ENCODE measurements around the gene ADAD1. TPM values are rescaled to one million over a fixed set of nuclear protein-coding genes. Genes with fewer than 3 reads are reported as not detected.

Gene ADAD1
- total RNA-seq, 2 donors from 2014 or later: not detected

DNA sequence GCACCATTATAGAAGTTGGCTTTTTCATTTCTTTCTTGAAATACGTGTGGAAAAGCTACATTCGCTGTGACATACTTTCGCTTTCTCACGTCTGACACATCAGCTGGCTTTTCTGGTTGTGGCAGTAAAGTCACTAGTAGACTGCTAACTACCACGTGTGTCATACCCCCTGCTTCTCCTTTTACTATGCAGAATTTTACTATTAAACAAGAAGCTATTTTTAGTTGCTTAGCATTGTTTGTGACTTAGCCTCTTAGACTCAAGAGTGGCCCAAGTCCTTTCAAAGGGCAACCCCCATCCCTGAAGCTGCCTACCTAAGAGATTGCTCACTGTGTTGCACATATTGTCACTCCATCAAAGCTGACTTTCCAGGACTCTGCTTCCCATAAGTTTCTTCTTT lies 79.8 kb downstream of the ADAD1 start:
- H3K27ac Mint-ChIP-seq: no peak overlapping the region
- no peaks in the 10 kb centered on the region for H3K9me3 ChIP-seq (ENCODE audit: control insufficient read depth, low read length)
- no peak overlapping the region for H3K4me3 ChIP-seq (ENCODE audit: low read length)
- H3K36me3 Mint-ChIP-seq (ENCODE audit: low read depth): no peaks in the 10 kb centered on the region
- no peaks in the 10 kb centered on the region for H3K27me3 ChIP-seq (ENCODE audit: control insufficient read depth, insufficient read depth, low read length, poor library complexity, severe bottlenecking)
- peaks cover 5% of the 10 kb centered on the region for H3K9me3 Mint-ChIP-seq
- H3K36me3 ChIP-seq (ENCODE audit: control insufficient read depth, insufficient read depth, low read length): no peaks in the 10 kb centered on the region
- peak; percentile 52 for DNase-seq
- H3K27me3 Mint-ChIP-seq (ENCODE audit: insufficient read depth): no peaks in the 10 kb centered on the region
- H3K4me1 Mint-ChIP-seq: peaks cover 22% of the 10 kb centered on the region
- no peak overlapping the region for H3K4me3 Mint-ChIP-seq
- H3K4me1 ChIP-seq (ENCODE audit: control insufficient read depth, insufficient read depth, low read length): peaks cover 2% of the 10 kb centered on the region
- H3K9ac ChIP-seq (ENCODE audit: extremely low read depth, low read length, poor library complexity, severe bottlenecking): no peak overlapping the region
- 53 to 59% methylated on average over 4 to 5 of the region's 5 CpGs for WGBS, 2 experiments (ENCODE audit: insufficient coverage in 1 of 2, insufficient read length in 1 of 2)
- no peak overlapping the region for H3K27ac ChIP-seq (ENCODE audit: low read depth, low read length)
- TF ChIP-seq CTCF (conservative IDR thresholded peaks at IDR 0.05): no peak

- 100% methylated on average over 1 of the region's 1 CpG for WGBS, 2 experiments (ENCODE audit: insufficient coverage in 1 of 2, insufficient read length in 1 of 2)
- Mint-ChIP-seq H3K27ac (no peak overlapping the region), H3K36me3 (ENCODE audit: low read depth) (peaks cover 4% of the 10 kb centered on the region), H3K4me3 (no peak overlapping the region), H3K27me3 (ENCODE audit: insufficient read depth) (no peaks in the 10 kb centered on the region), H3K4me1 (no peaks in the 10 kb centered on the region), H3K9me3 (peaks cover 38% of the 10 kb centered on the region)
- no peak overlapping the region for H3K4me3 ChIP-seq (ENCODE audit: low read length)
- peaks cover 36% of the 10 kb centered on the region for H3K9me3 ChIP-seq (ENCODE audit: control insufficient read depth, low read length)
- no peak overlapping the region for H3K9ac ChIP-seq (ENCODE audit: extremely low read depth, low read length, poor library complexity, severe bottlenecking)
- no peaks in the 10 kb centered on the region for H3K36me3 ChIP-seq (ENCODE audit: control insufficient read depth, insufficient read depth, low read length)
- no peak for TF ChIP-seq CTCF (conservative IDR thresholded peaks at IDR 0.05)
- H3K27ac ChIP-seq (ENCODE audit: low read depth, low read length): no peak overlapping the region
- H3K27me3 ChIP-seq (ENCODE audit: control insufficient read depth, insufficient read depth, low read length, poor library complexity, severe bottlenecking): no peaks in the 10 kb centered on the region
- peaks cover 4% of the 10 kb centered on the region for H3K4me1 ChIP-seq (ENCODE audit: control insufficient read depth, insufficient read depth, low read length)
- no peak for DNase-seq
These were observed 90.6 kb downstream of the ADAD1 start for GRCh38 chr4:122469457-122469856.

DNA sequence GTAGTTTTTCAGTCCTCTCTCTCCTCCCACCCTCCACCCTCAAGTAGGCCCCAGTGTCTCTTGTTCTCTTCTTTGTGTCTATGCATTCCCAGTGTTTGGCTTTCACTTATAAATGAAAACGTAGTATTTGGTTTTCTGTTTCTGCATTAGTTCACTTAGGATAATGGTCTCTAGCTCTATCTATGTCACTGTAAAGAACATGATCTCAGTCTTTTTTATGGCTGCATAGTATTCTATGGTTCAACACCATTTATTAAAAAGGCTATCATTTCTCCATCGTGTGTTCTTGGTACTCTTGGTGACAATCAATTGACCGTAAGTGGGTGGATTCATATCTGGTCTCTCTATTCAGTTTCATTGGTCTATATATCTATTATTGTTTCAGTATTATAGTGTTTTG lies 96.4 kb downstream of the ADAD1 start:
- Histone ChIP-seq H3K4me1 (ENCODE audit: control insufficient read depth, insufficient read depth, low read length) (no peaks in the 10 kb centered on the region), H3K27me3 (ENCODE audit: control insufficient read depth, insufficient read depth, low read length, poor library complexity, severe bottlenecking) (no peaks in the 10 kb centered on the region), H3K9ac (ENCODE audit: extremely low read depth, low read length, poor library complexity, severe bottlenecking) (no peak overlapping the region), H3K4me3 (ENCODE audit: low read length) (no peak overlapping the region), H3K36me3 (ENCODE audit: control insufficient read depth, insufficient read depth, low read length) (no peaks in the 10 kb centered on the region), H3K9me3 (ENCODE audit: control insufficient read depth, low read length) (peaks cover 3% of the 10 kb centered on the region), H3K27ac (ENCODE audit: low read depth, low read length) (no peak overlapping the region)
- Mint-ChIP-seq H3K4me1 (peaks cover 3% of the 10 kb centered on the region), H3K27me3 (ENCODE audit: insufficient read depth) (no peaks in the 10 kb centered on the region), H3K9me3 (peaks cover under 1% of the 10 kb centered on the region), H3K27ac (no peak overlapping the region), H3K4me3 (no peak overlapping the region), H3K36me3 (ENCODE audit: low read depth) (no peaks in the 10 kb centered on the region)
- WGBS, 2 experiments (ENCODE audit: insufficient coverage in 1 of 2, insufficient read length in 1 of 2): 93% methylated on average over 3 of the region's 3 CpGs; no CpG with 5 or more reads in 1 of the 2 experiments
- DNase-seq: no peak
- TF ChIP-seq CTCF (conservative IDR thresholded peaks at IDR 0.05): no peak

Data from endodermal cell (in vitro differentiated cells).